ENCODE data around the gene ACD. TPM values are rescaled to one million over a fixed set of nuclear protein-coding genes. Genes with fewer than 3 reads are reported as not detected.
A peak's percentile ranks its signal among the peaks of the same experiment; 100 is the strongest.

Gene ACD
- total RNA-seq, 1 experiment from 2014 or later, result 34.1 TPM

DNA sequence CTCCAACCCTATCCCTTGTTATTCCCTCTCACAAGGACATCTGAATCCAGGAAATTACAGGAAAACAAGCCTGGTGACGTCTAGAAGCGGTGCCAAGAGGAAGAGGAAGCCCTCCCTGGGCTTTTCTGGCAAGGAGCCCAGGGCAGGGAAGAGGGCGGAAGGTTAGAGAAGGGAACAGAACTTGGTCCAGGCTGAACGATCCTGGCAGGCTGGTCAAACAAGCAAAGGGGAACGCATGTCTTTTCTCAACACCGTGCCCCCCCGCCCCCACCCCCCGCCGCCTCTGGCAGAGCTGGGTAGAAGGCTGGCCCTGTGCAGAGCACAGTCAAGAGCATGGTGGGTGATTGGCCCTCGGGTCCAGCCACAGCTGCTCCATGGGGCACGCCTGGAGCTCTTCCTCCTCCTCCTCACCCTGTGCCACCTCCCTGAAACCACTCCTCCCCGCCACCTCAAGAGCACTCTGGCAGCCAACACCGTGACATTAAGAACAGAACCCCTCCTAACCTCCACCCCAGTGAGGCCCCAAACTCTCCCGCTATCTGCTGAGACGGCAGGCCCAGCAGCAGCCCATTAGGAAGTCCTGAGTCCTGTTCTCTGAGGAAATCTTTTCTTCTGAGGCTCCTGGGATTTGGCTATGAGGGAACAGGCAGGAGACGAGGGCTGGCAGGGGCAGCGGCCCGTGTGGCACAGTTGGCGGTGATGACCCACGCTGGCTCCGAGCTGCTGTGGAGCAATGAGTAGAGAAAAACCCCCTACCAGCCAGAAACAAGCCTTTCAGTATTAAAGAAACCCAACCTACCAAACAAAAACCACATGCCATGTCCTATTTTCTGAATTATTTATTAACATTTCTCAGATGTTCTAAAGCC, 13.9 kb upstream of the ACD start:
- Histone ChIP-seq H4K8ac (replicated peaks; ENCODE audit: insufficient read length, low read depth, low read length) (no peak overlapping the region), H3K4me2 (ENCODE audit: insufficient read depth, insufficient read length, low read length) (no peak overlapping the region), H3K14ac (ENCODE audit: insufficient read depth, low read length) (no peak overlapping the region), H3K23me2 (ENCODE audit: insufficient read length, low read depth, low read length, poor library complexity, severe bottlenecking) (no peaks in the 10 kb centered on the region), H3K27ac (ENCODE audit: insufficient read length, low read depth, low read length) (no peak overlapping the region), H3K79me2 (ENCODE audit: insufficient read depth, low read length) (no peaks in the 10 kb centered on the region), H3K4ac (ENCODE audit: low read depth, low read length) (no peak overlapping the region), H2AK5ac (ENCODE audit: insufficient read length, low read length) (no peak overlapping the region), H3K27me3 (ENCODE audit: insufficient read depth, low read length) (no peaks in the 10 kb centered on the region), H2BK20ac (ENCODE audit: low read depth, low read length, poor library complexity, severe bottlenecking) (no peak overlapping the region), H3K23ac (ENCODE audit: insufficient read length, low read depth, low read length) (no peak overlapping the region), H3K79me1 (ENCODE audit: insufficient read depth, low read depth, low read length, poor library complexity, severe bottlenecking) (no peaks in the 10 kb centered on the region), H3K18ac (ENCODE audit: insufficient read length, low read depth, low read length) (no peak overlapping the region), H3K9me3 (ENCODE audit: control insufficient read depth, low read depth, low read length) (no peaks in the 10 kb centered on the region), H2BK5ac (ENCODE audit: insufficient read length, low read length) (no peak overlapping the region), H3K56ac (ENCODE audit: insufficient read length, low read depth, low read length) (no peak overlapping the region), H4K20me1 (ENCODE audit: control insufficient read depth, insufficient read depth, insufficient read length) (peaks cover 3% of the 10 kb centered on the region), H2BK12ac (ENCODE audit: insufficient read length, low read depth, low read length) (no peak overlapping the region), H3T11ph (ENCODE audit: low read length) (no peak overlapping the region), H2AFZ (ENCODE audit: low read length) (no peak overlapping the region), H4K5ac (ENCODE audit: insufficient read length, low read depth, low read length) (no peak overlapping the region), H3K4me1 (ENCODE audit: insufficient read depth, low read length) (no peaks in the 10 kb centered on the region), H4K91ac (ENCODE audit: insufficient read length, low read depth, low read length) (no peak overlapping the region), H2BK15ac (ENCODE audit: low read depth, low read length) (no peak overlapping the region), H2BK120ac (ENCODE audit: low read depth, low read length, poor library complexity, severe bottlenecking) (no peak overlapping the region), H3K9ac (ENCODE audit: extremely low read depth, insufficient read length, low read length) (no peak overlapping the region)
- H3K36me3 Mint-ChIP-seq (ENCODE audit: insufficient read depth in 1 of 3, low read depth in 3 of 3), result peaks cover 0 to 4% (median 2%) of the 10 kb centered on the region in 3 experiments; a peak in 3 of 7 replicates
- no peaks in the 10 kb centered on the region for H3K9me3 Mint-ChIP-seq
- no peaks in the 10 kb centered on the region for H3K27me3 Mint-ChIP-seq (ENCODE audit: low read depth)
- H3K27ac Mint-ChIP-seq, result peak overlapping the region; percentile 30 to 88 (median 57); a peak in 4 of 7 replicates
- DNase-seq, result no peak
- no CpG with 5 or more reads among the region's 21 CpGs for WGBS (ENCODE audit: extremely low coverage, insufficient read length, low lambda C conversion rate)
- H3K4me3 Mint-ChIP-seq, result no peak overlapping the region; a peak in 1 of 5 replicates
- H3K4me1 Mint-ChIP-seq, result 0 out of 4 replicates have a peak, but pooled peaks cover 0 to 2% of the 10 kb centered on the region in 2 experiments
- TF ChIP-seq, protein P1, sequence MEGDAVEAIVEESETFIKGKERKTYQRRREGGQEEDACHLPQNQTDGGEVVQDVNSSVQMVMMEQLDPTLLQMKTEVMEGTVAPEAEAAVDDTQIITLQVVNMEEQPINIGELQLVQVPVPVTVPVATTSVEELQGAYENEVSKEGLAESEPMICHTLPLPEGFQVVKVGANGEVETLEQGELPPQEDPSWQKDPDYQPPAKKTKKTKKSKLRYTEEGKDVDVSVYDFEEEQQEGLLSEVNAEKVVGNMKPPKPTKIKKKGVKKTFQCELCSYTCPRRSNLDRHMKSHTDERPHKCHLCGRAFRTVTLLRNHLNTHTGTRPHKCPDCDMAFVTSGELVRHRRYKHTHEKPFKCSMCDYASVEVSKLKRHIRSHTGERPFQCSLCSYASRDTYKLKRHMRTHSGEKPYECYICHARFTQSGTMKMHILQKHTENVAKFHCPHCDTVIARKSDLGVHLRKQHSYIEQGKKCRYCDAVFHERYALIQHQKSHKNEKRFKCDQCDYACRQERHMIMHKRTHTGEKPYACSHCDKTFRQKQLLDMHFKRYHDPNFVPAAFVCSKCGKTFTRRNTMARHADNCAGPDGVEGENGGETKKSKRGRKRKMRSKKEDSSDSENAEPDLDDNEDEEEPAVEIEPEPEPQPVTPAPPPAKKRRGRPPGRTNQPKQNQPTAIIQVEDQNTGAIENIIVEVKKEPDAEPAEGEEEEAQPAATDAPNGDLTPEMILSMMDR (conservative IDR thresholded peaks at IDR 0.05), result no peak

Measured in H9 (cell line).